Measurements from ENCODE around the gene SUCLA2.

DNA sequence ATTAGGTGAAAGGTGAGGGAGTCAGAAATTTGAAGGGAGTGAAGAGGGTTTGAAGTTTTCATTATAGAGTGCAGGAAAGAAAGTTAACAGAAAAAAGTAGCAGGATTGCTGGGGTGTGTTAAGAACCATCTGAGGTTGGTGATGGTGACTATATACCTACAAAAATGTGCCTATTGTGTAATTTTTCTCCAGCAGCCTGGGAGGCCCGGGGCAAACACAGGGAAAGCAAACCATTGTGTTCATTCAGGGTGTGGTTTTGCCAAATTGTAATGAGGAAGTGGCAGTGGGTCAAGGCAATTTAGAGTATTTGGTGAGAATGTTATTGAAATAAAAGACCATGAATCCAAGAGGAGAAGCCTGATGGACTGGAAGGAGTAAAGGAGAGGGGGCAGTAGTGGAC, 8.2 kb upstream of the SUCLA2 start:
- TF ChIP-seq, protein P1, sequence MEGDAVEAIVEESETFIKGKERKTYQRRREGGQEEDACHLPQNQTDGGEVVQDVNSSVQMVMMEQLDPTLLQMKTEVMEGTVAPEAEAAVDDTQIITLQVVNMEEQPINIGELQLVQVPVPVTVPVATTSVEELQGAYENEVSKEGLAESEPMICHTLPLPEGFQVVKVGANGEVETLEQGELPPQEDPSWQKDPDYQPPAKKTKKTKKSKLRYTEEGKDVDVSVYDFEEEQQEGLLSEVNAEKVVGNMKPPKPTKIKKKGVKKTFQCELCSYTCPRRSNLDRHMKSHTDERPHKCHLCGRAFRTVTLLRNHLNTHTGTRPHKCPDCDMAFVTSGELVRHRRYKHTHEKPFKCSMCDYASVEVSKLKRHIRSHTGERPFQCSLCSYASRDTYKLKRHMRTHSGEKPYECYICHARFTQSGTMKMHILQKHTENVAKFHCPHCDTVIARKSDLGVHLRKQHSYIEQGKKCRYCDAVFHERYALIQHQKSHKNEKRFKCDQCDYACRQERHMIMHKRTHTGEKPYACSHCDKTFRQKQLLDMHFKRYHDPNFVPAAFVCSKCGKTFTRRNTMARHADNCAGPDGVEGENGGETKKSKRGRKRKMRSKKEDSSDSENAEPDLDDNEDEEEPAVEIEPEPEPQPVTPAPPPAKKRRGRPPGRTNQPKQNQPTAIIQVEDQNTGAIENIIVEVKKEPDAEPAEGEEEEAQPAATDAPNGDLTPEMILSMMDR (IDR thresholded peaks at IDR 0.05): no peak
- no peak for TF ChIP-seq EZH2 (IDR thresholded peaks at IDR 0.05; ENCODE audit: borderline replicate concordance, insufficient read depth, low read depth, low read length, poor library complexity, severe bottlenecking)
